GM21423 (cell line): ENCODE data around the gene CDK18.

Experiments used
- ATAC-seq: cut with Tn5 transposase; IDR thresholded peaks from one replicate; pipeline ENCODE4 v1.9.1; 2021; ENCODE audit warnings: mild to moderate bottlenecking, moderate library complexity; ENCODE audit not compliant: unreplicated experiment

CDK18 gene

GRCh38 chr1:205520709-205521108 lies 16.2 kb downstream of the CDK18 start:
- no peak for ATAC-seq

- no peak for ATAC-seq
These were observed 17.2 kb downstream of the CDK18 start for GRCh38 chr1:205521686-205522085.

- no peak for ATAC-seq
These were observed 18.2 kb downstream of the CDK18 start for GRCh38 chr1:205522692-205523091.

GRCh38 chr1:205523261-205523890 lies 18.9 kb downstream of the CDK18 start:
- no peak for ATAC-seq

GRCh38 chr1:205523891-205524793 lies 19.7 kb downstream of the CDK18 start:
- no peak for ATAC-seq

- ATAC-seq, result no peak
These were observed 20.3 kb downstream of the CDK18 start for GRCh38 chr1:205524794-205525101.

GRCh38 chr1:205525495-205526285 lies 21.2 kb downstream of the CDK18 start:
- ATAC-seq, result no peak

- no peak for ATAC-seq
These were observed 22.0 kb downstream of the CDK18 start for GRCh38 chr1:205526431-205526830.

- no peak for ATAC-seq
These were observed 23.5 kb downstream of the CDK18 start for GRCh38 chr1:205527931-205528330.

GRCh38 chr1:205528446-205528886 lies 24.0 kb downstream of the CDK18 start:
- no peak for ATAC-seq

GRCh38 chr1:205528887-205529825 lies 24.7 kb downstream of the CDK18 start:
- no peak for ATAC-seq

GRCh38 chr1:205530116-205530515 lies 25.6 kb downstream of the CDK18 start:
- ATAC-seq, result no peak

- no peak for ATAC-seq
These were observed 26.9 kb downstream of the CDK18 start for GRCh38 chr1:205531191-205532025.

- ATAC-seq, result no peak
These were observed 27.8 kb downstream of the CDK18 start for GRCh38 chr1:205532026-205532898.

- ATAC-seq, result no peak
These were observed 28.7 kb downstream of the CDK18 start for GRCh38 chr1:205532996-205533735.

- ATAC-seq, result no peak
These were observed 29.4 kb downstream of the CDK18 start for GRCh38 chr1:205533748-205534443.

- ATAC-seq, result no peak
These were observed 30.0 kb downstream of the CDK18 start for GRCh38 chr1:205534444-205534985.
